Stomach (tissue), 9 donors: ENCODE results near the gene MAK. TPM values are rescaled to one million over a fixed set of nuclear protein-coding genes. Genes with fewer than 3 reads are reported as not detected.

Source experiments
- DNase-seq, 2 donors: peaks; one replicate each; pipeline versions ENCODE4 v3.0.0 to v3.0.0-alpha.2; 2013 to 2019
- H3K27ac ChIP-seq, 5 donors: fragments of 200-600 bp in 4 of 5; sonication (generic) in 4 of 5; one replicate each; pipeline ENCODE4 v1.5.1; 2013 to 2019; ENCODE audit warnings: mild to moderate bottlenecking in 1 of 5, moderate library complexity in 1 of 5
- H3K27me3 ChIP-seq, 3 donors: fragments of 200-600 bp; sonication (generic); one replicate each; pipeline ENCODE4 v1.5.1; 2017 to 2019; ENCODE audit warnings: mixed run types in 1 of 3
- H3K36me3 ChIP-seq, 4 donors: fragments of 200-600 bp; sonication (generic); 1 replicate in 3 of 4; 2 replicates in 1 of 4; pipeline ENCODE4 v1.5.1; 2016 to 2019
- H3K4me1 ChIP-seq, 4 donors: fragments of 200-600 bp; sonication (generic); one replicate each; pipeline ENCODE4 v1.5.1; 2016 to 2019
- H3K4me3 ChIP-seq, 4 donors: fragments of 200-600 bp; sonication (generic) in 3 of 4; one replicate each; pipeline ENCODE4 v1.5.1; 2016 to 2019; ENCODE audit warnings: mild to moderate bottlenecking in 1 of 4
- H3K9me3 ChIP-seq, 4 donors: fragments of 200-600 bp; sonication (generic); one replicate each; pipeline ENCODE4 v1.5.1; 2016 to 2019
- CTCF ChIP-seq, 7 experiments: fragments of 450-650 bp in 4 of 7; fragments of 200-600 bp in 3 of 7; sonication (generic) in 3 of 7; IDR thresholded peaks; one replicate each; pipeline ENCODE4 v1.5.1; 2016 to 2019; ENCODE audit warnings: antibody characterized with exemption in 7 of 7, control low read depth in 2 of 7, mild to moderate bottlenecking in 1 of 7
- EP300 ChIP-seq: sonication (generic); formaldehyde crosslinking; IDR thresholded peaks from one replicate; pipeline ENCODE4 v1.6.1; 2017; ENCODE audit warnings: antibody characterized with exemption
- POLR2A ChIP-seq, 4 donors: fragments of 450-650 bp; IDR thresholded peaks; one replicate each; pipeline ENCODE4 v1.6.1; 2016; ENCODE audit warnings: antibody characterized with exemption in 4 of 4, control low read depth in 2 of 4, mild to moderate bottlenecking in 1 of 4, moderate library complexity in 1 of 4
- POLR2AphosphoS5 ChIP-seq, 3 donors: sonication (generic); formaldehyde crosslinking; IDR thresholded peaks; one replicate each; pipeline ENCODE4 v1.6.1; 2016; ENCODE audit warnings: antibody characterized with exemption in 3 of 3
- WGBS, 5 donors: extraction: QIAGEN DNeasy Blood & Tissue Kit in 3 of 5; methylation state at CpG; one replicate each; pipeline versions ENCODE4 v1.1.5 to v1.1.7; 2013 to 2018; 5-methylcytosine and 5-hydroxymethylcytosine counted together
- intact Hi-C: fragments of 100-400 bp; cut with DNase I; formaldehyde crosslinking; loops from one replicate; pipeline ENCODE4 v1.15.1; 2023; ENCODE audit warnings: low total_unique reads
- polyA plus RNA-seq, 3 donors: library from polyadenylated mRNA; stranded (reverse); fragments of 200-250 nt; gene quantifications; one replicate each; pipeline ENCODE4 v1.2.3, GENCODE V29; 2013
- total RNA-seq, 5 donors: library from RNA; depleted of rRNA; stranded (reverse); fragments of >200 nt; gene quantifications; one replicate each; pipeline versions ENCODE4 v1.1.0 to v1.2.3, GENCODE V29; 2014 to 2016
- donor health status: healthy with polysubstance abuse.
- donor health status: Bipolar disorder and iron deficiency.
- donor health status: healthy.

MAK gene
- total and polyA plus RNA-seq, 8 donors: 0.05 to 1.0 (median 0.06) TPM; not detected in 5

- no peaks in the 10 kb centered on the region for H3K4me1 ChIP-seq
- H3K9me3 ChIP-seq: no peaks in the 10 kb centered on the region
- H3K27ac ChIP-seq: no peak overlapping the region
- no peak overlapping the region for H3K4me3 ChIP-seq
- intact Hi-C loops: no loop called here
- no peaks in the 10 kb centered on the region for H3K27me3 ChIP-seq
- no peak for DNase-seq
- no peak for TF ChIP-seq POLR2A (IDR thresholded peaks at IDR 0.05)
- no peak for TF ChIP-seq EP300
- no peak for TF ChIP-seq POLR2AphosphoS5 (IDR thresholded peaks at IDR 0.05)
- TF ChIP-seq CTCF (IDR thresholded peaks at IDR 0.05): no peak
- 49 to 60% (median 58%) methylated on average over 12 of the region's 12 CpGs for WGBS, 5 donors
- H3K36me3 ChIP-seq: peaks cover 5 to 63% (median 61%) of the 10 kb centered on the region in 4 donors
These were observed 66.9 kb downstream of the MAK start for GRCh38 chr6:10771371-10771894.

GRCh38 chr6:10769419-10769818 is 68.9 kb downstream of the MAK start:
- Histone ChIP-seq H3K36me3 (peaks cover 0 to 51% (median 43%) of the 10 kb centered on the region in 4 donors), H3K27me3 (no peaks in the 10 kb centered on the region), H3K4me1 (no peaks in the 10 kb centered on the region), H3K27ac (no peak overlapping the region), H3K4me3 (no peak overlapping the region), H3K9me3 (no peaks in the 10 kb centered on the region)
- 86 to 93% (median 91%) methylated on average over 3 of the region's 3 CpGs for WGBS, 5 donors
- TF ChIP-seq EP300 (no peak), CTCF (IDR thresholded peaks at IDR 0.05) (no peak), POLR2AphosphoS5 (IDR thresholded peaks at IDR 0.05) (no peak), POLR2A (IDR thresholded peaks at IDR 0.05) (no peak)
- no peak for DNase-seq
- intact Hi-C loops: no loop called here

GRCh38 chr6:10763006-10763405 is 75.3 kb downstream of the MAK start:
- Histone ChIP-seq H3K36me3 (peaks cover 0 to 28% (median 25%) of the 10 kb centered on the region in 4 donors), H3K27me3 (no peaks in the 10 kb centered on the region), H3K27ac (no peak overlapping the region), H3K9me3 (no peaks in the 10 kb centered on the region), H3K4me1 (peaks cover 0 to 17% (median 7%) of the 10 kb centered on the region in 4 donors), H3K4me3 (no peak overlapping the region)
- DNase-seq: no peak
- intact Hi-C loops: no loop called here
- no peak for TF ChIP-seq EP300
- TF ChIP-seq POLR2AphosphoS5 (IDR thresholded peaks at IDR 0.05): peak in 1 of 3 donors; percentile 15
- WGBS, 5 donors: 65 to 81% (median 76%) methylated on average over 2 of the region's 2 CpGs

GRCh38 chr6:10759884-10760329 is 78.4 kb downstream of the MAK start:
- Histone ChIP-seq H3K27ac (peak overlapping the region in 1 of 5 donors; percentile 14), H3K4me1 (peaks cover 0 to 17% (median 7%) of the 10 kb centered on the region in 4 donors), H3K4me3 (no peak overlapping the region), H3K36me3 (peaks cover 6 to 57% (median 53%) of the 10 kb centered on the region in 4 donors), H3K27me3 (no peaks in the 10 kb centered on the region), H3K9me3 (no peaks in the 10 kb centered on the region)
- intact Hi-C loops: no loop called here
- 49 to 69% (median 62%) methylated on average over 6 of the region's 6 CpGs for WGBS, 5 donors
- TF ChIP-seq POLR2A (IDR thresholded peaks at IDR 0.05): no peak
- TF ChIP-seq CTCF (IDR thresholded peaks at IDR 0.05): no peak
- no peak for TF ChIP-seq EP300
- peak in 1 of 3 donors; percentile 6 for TF ChIP-seq POLR2AphosphoS5 (IDR thresholded peaks at IDR 0.05)
- peak in 1 of 2 donors; percentile 9 for DNase-seq

- peaks cover 6 to 62% (median 58%) of the 10 kb centered on the region in 4 donors for H3K36me3 ChIP-seq
- H3K9me3 ChIP-seq: no peaks in the 10 kb centered on the region
- TF ChIP-seq CTCF (IDR thresholded peaks at IDR 0.05) (peak in 4 of 7 experiments; percentile 19 to 42 (median 22)), EP300 (no peak)
- WGBS, 5 donors: 48 to 60% (median 53%) methylated on average over 3 of the region's 3 CpGs
- peak overlapping the region in 2 of 5 donors; percentile 14 to 47 for H3K27ac ChIP-seq
- intact Hi-C loops: no loop called here
- no peaks in the 10 kb centered on the region for H3K27me3 ChIP-seq
- no peak overlapping the region for H3K4me3 ChIP-seq
- H3K4me1 ChIP-seq: peaks cover 0 to 17% (median 7%) of the 10 kb centered on the region in 4 donors
- peak in 1 of 2 donors; percentile 48 for DNase-seq
These were observed 79.0 kb downstream of the MAK start for GRCh38 chr6:10759312-10759839.
